H54 (cell line): ENCODE measurements around the gene SPO11.
"Not testable (repeated sequence)": the region's sequence is repeated elsewhere in the genome, so short reads cannot be mapped to it uniquely, and the experiment has no call there.

ENCODE experiments used
- DNase-seq: peaks from one replicate; pipeline ENCODE4 v3.0.0; 2011; ENCODE audit warnings: low spot score, mixed read lengths; ENCODE audit not compliant: insufficient read length
- FAIRE-seq: peaks from 3 replicates; lab custom pipeline; 2011; peaks lifted over from hg19 to GRCh38; lab: Jason Lieb, UNC
- POLR2A ChIP-seq: IDR thresholded peaks from 2 replicates; pipeline ENCODE4 v1.6.1; 2011; ENCODE audit warnings: low read depth, mild to moderate bottlenecking, low read length

The SPO11 gene

DNA sequence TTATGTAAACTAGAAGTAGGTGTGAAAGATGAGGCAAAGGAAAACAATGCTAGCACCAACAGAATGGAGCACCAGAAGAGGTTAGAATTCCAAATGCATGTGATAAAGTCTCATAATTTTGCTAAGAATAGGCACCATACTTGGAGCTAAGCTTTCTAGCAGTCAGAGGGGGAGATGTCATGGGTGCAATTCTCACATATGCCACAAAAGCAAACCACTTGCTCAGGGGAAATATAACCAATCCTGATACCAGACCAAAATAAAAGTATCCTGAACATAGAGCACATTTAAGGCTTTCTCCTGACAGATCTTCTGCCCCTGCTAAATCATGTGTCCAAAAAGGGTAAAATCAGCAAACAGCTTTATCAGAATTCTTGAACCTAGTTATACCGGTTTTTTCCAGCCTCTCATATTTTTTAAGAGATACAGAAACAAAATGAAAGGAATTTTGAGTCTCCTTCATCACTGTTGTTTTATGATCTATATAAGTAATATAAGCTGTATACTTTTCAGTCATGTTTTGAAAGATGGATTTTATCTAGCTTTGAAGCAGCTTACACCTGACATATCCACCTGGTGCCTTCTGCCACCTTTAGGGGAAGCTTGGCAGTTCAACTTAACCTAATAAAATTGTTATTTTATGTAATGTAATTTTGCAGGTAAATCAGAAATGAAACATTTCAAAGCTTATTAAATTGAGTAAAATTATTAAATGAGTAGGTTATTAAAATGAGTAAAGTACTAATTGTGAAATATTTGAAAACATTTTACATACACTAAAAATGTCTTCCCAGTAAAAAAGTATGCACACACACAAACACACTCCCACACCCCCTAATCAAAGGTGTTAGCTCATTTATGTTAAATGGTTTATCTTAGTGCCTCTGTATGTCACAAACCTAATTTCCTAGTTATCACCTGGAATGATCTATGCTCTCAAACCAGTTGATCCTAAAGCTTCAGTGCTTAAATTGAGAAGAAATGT is 2.8 kb downstream of the SPO11 start:
- DNase-seq (no peak), FAIRE-seq (no peak)
- TF ChIP-seq POLR2A, result no peak

DNA sequence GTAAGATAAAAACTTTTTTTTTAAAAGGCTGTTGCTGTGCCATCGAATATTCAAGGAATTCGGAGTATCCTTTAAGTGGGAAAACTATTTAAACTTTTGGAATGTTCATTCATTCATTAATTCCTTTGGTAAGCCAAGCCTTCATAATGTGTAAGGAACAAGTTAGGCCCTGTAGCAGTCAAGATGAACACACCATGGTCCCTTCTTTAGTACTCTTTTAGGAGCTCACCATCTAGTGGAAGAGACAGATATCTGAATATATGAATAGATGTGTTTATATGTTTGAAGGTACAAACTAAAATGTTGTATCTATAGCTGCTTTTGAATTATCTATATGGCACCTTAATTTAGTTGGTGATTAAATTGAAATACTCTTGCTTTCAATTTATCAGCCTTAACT is 5.8 kb downstream of the SPO11 start:
- FAIRE-seq (no peak), DNase-seq (no peak)
- no peak for TF ChIP-seq POLR2A

GRCh38 chr20:57341663-57342062 is 12.1 kb downstream of the SPO11 start:
- TF ChIP-seq POLR2A, result no peak
- FAIRE-seq (no peak), DNase-seq (no peak)

DNA sequence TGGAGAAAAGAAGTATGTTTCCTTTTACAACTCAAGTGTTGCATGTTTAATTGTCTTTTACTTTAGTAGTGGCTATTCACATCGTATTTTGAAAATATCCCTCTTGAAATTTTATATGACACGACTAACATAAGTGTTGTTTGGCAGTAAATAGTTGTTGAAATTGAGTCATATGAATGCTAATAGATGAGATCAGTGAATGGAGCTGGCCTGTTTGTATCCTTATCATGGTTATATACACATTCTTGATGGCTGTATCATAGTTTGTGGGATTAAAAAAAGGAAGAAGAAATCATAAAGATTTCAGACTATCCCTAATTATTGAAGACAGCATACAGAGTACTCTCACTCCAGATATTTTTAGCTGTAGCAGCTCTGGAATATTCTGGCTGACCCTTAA is 13.2 kb downstream of the SPO11 start:
- no peak for DNase-seq
- TF ChIP-seq POLR2A, result no peak
- no peak for FAIRE-seq

DNA sequence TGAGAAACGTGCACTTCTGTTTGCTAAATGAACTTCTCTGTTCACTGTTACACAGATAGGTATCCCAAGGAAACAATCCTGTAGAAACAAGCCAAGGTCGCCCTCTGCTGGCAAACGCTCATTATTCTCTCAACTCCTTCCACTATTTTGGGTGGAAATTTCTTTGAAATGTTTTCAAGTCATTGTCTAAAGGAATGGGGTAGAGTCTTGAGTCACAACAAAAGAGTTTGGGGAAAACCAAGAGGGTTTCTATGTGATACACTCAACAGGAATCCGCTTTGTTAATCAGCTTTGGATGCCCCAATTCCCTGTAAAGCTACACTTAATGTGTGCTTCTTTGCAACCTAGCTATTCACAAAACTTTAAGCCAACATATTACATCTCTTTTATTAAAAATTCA is 16.9 kb downstream of the SPO11 start:
- FAIRE-seq (peak; percentile 86), DNase-seq (peak; percentile 29)

GRCh38 chr20:57347393-57347792 is 17.8 kb downstream of the SPO11 start:
- no peak for FAIRE-seq
- TF ChIP-seq POLR2A, result no peak

More for the DNA sequence above, 16.9 kb downstream of the SPO11 start:
- no peak for TF ChIP-seq POLR2A

GRCh38 chr20:57348200-57348921 is 18.8 kb downstream of the SPO11 start:
- FAIRE-seq, DNase-seq: not testable (repeated sequence)

More at GRCh38 chr20:57347393-57347792, 17.8 kb downstream of the SPO11 start:
- DNase-seq, result no peak

GRCh38 chr20:57348922-57349574 is 19.4 kb downstream of the SPO11 start:
- not testable (repeated sequence) for DNase-seq

DNA sequence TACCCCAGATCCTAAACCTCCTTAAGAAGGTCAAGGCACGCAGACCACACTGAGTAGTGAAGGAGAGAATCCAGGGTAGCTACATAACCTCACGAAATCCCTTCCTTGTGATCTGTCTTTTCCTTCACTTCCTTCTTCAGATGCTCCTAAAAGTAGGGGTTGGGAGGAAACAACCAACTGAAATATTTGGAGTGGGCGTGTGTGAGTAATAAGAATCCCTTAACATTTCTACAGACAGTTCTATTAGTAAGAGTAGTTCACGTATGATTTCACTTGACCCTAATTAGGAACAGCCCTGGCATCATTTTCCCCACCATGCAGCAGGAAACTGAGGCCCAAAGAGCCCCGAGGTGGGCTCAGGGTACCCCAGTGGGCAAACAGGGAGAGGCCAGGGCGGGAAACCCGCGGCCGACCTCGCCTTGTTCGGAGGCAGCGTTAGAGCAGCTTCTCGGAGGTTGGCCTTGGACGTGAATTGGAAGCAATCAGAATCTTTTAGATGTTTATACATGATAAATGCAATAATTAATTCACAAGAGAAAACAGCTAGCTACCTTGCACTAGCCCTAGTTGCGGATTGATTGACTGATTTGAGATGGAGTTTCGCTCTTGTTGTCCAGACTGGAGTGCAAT is 20.6 kb downstream of the SPO11 start:
- DNase-seq, result no peak

More at GRCh38 chr20:57348922-57349574, 19.4 kb downstream of the SPO11 start:
- FAIRE-seq, result not testable (repeated sequence)

GRCh38 chr20:57350726-57351041 is 21.1 kb downstream of the SPO11 start:
- DNase-seq, FAIRE-seq: not testable (repeated sequence)

More for the DNA sequence above, 20.6 kb downstream of the SPO11 start:
- FAIRE-seq, result no peak
- no peak for TF ChIP-seq POLR2A

DNA sequence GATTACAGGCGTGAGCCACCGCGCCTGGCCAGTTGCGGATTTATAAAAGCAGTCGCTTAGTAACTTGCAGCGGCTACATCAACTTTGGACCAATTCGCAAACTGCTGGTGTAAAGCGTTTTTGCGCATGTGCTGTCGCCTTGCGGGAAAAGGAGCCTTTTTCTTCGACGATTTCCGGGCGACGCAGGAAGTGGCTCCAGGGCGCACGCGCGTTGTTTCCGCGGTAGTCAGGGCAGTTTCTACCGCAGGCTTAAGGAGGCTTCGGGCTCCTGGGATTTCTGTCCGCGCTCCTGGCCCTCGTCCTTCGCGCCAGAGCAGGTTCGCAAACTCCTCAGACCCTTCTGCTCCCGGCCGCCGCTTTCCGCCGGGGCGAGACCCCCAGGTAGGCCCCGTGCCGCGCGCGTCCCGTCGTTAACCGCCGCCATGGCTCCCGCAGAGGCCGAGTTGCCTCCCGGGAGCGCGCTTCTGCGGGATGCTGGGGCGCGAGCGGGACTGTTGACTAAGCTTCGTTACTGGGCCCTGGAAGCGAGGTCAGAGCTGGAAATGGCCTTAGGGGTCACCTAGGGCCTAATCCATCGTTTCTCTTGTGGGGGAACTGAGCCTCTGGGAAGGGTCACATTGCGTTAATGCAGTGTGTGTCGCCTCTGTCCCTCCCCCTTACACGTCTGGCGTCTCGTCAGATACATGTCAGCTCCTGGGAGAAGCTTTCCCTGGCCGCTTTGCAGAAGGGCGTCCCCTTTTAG is 21.6 kb downstream of the SPO11 start, which contains the start of gene RAE1:
RAE1 (plus strand) TSS at position 214 of the 742 bp plus-strand sequence. CDS start 2,784 bp downstream, outside the sequence.
- peak; percentile 76 for TF ChIP-seq POLR2A
- DNase-seq, result peak; percentile 88
- peak; percentile 53 for FAIRE-seq

- no peak for TF ChIP-seq POLR2A
- no peak for FAIRE-seq
- no peak for DNase-seq
Observed at GRCh38 chr20:57352305-57352704, 22.7 kb downstream of the SPO11 start.

DNA sequence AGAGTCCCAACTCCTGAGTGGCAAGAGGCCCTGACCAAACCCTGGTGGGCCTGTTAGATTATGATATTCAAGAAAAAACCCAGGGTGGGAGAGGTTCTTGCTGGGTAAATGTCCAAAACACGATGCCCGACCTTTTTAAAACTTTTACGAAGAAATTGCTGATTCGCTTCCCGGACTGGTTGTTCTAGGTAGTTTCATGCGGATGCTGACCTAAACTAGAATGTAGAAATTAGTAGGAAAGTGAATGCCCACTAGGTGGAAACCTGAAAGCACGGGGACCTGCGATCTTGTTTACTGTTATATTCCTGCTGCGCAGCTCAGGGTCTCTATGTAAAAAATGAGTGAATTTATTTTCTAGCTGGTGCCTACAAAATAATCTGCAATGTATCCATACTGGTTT is 23.7 kb downstream of the SPO11 start:
- DNase-seq (no peak), FAIRE-seq (no peak)
- TF ChIP-seq POLR2A, result no peak
